GM19238 (cell line): ENCODE results near the gene CERK.
"Not testable (repeated sequence)": the region's sequence is repeated elsewhere in the genome, so short reads cannot be mapped to it uniquely, and the experiment has no call there.

Experiments used
- DNase-seq: peaks from one replicate; pipeline ENCODE4 v3.0.0; 2011; ENCODE audit warnings: low spot score; ENCODE audit not compliant: insufficient read length

CERK gene, protein sequence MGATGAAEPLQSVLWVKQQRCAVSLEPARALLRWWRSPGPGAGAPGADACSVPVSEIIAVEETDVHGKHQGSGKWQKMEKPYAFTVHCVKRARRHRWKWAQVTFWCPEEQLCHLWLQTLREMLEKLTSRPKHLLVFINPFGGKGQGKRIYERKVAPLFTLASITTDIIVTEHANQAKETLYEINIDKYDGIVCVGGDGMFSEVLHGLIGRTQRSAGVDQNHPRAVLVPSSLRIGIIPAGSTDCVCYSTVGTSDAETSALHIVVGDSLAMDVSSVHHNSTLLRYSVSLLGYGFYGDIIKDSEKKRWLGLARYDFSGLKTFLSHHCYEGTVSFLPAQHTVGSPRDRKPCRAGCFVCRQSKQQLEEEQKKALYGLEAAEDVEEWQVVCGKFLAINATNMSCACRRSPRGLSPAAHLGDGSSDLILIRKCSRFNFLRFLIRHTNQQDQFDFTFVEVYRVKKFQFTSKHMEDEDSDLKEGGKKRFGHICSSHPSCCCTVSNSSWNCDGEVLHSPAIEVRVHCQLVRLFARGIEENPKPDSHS

DNA sequence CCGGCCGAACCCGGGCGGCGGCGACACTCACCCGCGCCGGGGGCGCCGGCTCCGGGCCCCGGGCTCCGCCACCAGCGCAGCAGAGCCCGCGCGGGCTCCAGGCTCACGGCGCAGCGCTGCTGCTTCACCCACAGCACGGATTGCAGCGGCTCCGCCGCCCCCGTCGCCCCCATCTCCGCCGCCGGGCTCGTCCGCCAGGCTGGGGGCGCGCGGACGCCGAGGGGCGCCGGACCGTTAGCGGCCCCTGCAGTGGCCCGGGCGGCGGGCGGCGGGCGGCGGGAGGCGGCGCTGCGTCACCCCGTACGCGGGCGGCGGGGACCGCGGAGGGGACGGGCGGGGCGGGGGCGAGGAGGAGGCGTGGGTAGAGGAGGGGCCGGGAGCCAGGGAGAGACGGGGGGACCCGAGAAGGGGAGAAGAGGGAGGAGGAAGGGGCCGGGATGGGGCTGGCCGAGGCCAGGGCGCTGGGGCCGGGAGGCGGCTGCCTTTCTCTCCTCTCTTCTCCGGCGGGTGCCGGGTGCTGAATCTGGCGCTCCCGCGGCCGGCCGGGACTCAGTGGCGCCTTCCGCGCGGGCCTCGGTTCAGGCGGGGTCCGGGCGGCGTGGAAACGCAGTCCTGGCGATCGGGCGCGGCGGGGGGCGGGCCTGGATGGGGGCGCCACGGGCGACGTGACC lies at the start of gene CERK:
TSS of gene CERK (minus strand) at position 277 of the 671 bp plus-strand sequence. CDS start at position 173, 104 bp downstream.
- DNase-seq: peak; percentile 85

DNA sequence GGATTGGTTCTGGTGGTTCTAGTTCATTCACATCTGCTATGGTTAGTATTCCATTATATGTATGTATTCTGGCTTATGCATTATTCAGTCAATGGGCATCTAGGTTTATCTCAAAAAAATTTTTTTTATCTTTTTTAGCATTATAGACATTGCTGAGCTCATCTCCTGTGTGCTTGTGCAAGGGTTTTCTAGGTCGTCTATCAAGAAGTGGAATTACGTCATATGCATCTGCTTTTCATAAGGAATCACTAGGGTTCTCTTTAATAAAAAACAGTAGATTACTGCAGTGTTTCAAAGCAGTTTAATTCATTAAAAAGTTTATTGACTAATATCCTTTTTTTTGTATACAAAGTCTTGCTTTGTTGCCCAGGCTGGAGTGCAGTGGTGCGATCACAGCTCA lies 45.7 kb upstream of the CERK start:
- no peak for DNase-seq

- DNase-seq: not testable (repeated sequence)
Observed at GRCh38 chr22:46782200-46782599, 44.1 kb upstream of the CERK start.

GRCh38 chr22:46781291-46781690 lies 43.2 kb upstream of the CERK start:
- DNase-seq: no peak

DNA sequence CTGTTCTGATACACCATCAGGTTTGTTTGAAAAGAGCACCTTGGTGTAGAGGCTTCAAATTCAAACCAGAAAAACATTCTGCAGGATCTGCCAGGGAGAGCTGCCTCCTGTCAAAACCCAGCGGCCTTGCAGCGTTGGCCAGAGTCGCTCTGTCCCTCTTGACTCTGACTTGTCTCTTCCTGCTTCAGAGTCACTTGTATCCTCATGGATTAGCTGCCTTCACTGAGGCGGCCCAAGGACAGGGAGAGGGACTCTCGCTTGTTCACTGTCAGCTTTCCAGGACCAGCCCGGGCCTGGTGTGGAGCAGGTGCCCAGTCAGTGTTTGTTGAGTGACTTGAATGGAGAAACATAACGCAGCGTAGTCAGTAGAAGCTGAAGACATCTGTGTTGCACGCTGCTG lies 42.4 kb upstream of the CERK start:
- no peak for DNase-seq

DNA sequence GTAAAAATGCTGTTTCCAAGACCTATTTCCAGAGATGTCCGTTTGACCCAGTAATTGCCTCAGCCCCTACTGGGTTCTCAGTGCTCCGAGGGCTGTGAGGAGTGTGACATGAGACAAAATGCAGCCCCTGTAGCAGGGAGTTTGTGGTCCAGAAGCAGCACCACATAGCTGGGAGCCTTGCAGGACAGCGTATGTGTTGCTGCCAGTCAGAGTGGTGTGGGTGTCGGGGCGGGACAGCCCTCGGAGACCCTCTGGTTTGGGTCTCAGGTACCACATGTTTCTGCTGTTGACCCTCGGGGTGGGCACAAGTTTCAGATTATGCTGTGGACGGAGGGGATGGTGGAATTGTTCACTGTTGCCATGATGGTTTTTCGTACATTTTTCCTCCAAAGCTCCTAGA lies 41.6 kb upstream of the CERK start:
- DNase-seq: no peak

GRCh38 chr22:46779023-46779422 lies 41.0 kb upstream of the CERK start:
- no peak for DNase-seq

- no peak for DNase-seq
Observed at GRCh38 chr22:46777609-46777970, 39.5 kb upstream of the CERK start.

DNA sequence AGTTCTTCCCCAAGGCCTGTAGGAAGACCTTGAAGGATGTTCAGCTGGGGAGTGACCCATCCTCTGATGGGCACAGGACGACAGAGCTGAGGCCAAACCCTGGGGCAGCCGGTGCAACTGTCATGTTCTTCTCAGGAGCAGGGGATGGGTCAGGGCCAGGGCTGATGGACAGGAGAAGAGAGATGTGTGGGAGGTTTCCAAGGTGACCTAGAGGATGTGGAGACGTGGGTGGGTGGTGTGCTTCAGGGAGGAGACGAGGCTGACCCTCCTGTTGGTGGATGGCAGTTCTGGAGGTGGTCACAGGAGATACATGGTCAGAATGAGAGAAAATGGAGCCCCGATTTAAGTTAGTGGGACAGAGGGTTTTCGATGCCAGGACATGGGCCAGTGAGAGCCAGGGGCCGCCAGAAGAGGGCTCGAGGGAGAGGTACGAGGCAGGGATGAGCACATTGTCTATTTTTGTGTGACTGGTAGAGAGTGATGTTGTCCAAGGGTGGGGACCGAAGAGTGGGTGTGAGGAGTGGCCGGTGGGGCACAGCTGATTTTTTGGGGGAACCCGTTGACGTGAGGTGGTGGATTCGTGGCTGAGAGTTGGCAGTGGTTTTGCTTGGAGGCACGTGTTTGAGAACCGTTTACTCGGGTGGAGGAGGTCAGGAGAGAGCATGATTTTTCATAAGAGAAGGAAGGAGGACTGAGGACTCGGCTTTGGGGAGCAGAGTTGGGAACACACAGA lies 39.0 kb upstream of the CERK start:
- DNase-seq: no peak

GRCh38 chr22:46775850-46776826 lies 38.1 kb upstream of the CERK start:
- DNase-seq: no peak

- no peak for DNase-seq
Observed at GRCh38 chr22:46774980-46775849, 37.2 kb upstream of the CERK start.

GRCh38 chr22:46774253-46774979 lies 36.4 kb upstream of the CERK start:
- DNase-seq: no peak

DNA sequence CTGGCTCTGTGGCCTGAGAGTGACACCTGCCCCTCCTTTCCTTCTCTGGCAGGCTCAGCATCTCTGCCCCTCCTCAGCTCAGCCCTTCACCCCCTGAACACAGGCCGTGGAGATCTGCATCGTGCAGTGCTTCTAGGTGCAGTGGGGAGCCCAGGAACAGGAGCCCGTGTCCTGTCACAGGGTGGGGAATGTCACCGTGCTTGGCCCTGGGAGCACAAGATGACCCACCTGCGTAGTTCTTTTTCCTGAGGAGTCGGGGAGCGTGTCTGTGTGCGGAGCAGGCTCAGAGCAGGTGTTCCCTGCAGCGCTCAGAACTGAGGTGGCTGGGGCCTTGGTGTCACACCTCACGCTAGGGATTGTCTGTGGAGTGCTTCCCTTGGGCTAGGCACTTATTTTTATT lies 35.0 kb upstream of the CERK start:
- no peak for DNase-seq

- DNase-seq: no peak
Observed at GRCh38 chr22:46770726-46771125, 32.7 kb upstream of the CERK start.

GRCh38 chr22:46770151-46770641 lies 32.1 kb upstream of the CERK start:
- no peak for DNase-seq

- DNase-seq: no peak
Observed at GRCh38 chr22:46769706-46770105, 31.7 kb upstream of the CERK start.

GRCh38 chr22:46769191-46769675 lies 31.2 kb upstream of the CERK start:
- DNase-seq: no peak

GRCh38 chr22:46767249-46767985 lies 29.4 kb upstream of the CERK start:
- no peak for DNase-seq
